HG02798 (cell line): ENCODE measurements around the gene SEC24D.

Source experiments
- ATAC-seq: cut with Tn5 transposase; IDR thresholded peaks from one replicate; pipeline ENCODE4 v1.9.1; 2021; ENCODE audit warnings: mild to moderate bottlenecking; ENCODE audit not compliant: unreplicated experiment, poor library complexity

Gene SEC24D

DNA sequence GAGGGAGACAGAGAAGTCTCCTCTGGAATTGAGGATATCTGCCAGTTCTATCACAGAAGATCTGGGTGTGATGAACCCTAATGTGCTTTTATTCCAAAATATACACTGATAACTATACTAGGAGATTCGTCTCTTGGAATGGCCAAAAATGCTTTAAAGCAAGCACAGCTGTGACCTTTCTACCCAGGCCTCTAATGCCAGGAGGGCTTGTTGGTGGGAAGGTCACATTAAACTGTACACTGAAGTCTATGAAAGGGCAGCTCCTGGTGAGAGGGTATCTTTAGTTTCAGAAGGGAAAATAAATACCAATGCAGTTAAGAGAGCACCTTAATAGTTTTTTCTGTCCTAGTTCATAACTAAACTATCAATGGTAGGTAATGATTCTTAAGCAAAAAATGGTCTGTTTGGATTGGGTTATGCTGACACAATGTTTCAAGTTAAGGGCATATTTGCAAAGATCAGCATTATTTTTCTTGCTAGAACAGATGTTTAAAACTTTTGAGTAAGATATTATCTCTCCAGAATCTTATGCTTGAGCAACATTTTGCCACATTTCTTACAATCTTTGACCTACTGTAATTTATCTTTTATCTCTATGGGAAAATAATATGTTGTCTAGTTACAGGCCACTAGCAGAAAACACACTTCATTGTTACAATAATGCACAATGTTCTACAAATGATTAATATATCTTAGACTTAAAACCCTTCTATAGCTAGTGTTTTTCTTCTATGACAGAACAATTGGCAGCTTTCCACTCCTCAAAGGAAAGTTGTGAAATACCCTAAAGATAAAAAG lies 59.6 kb downstream of the SEC24D start:
- no peak for ATAC-seq

- ATAC-seq = no peak
Observed at GRCh38 chr4:118775405-118775804, 60.5 kb downstream of the SEC24D start.

- no peak for ATAC-seq
Observed at GRCh38 chr4:118774989-118775388, 60.9 kb downstream of the SEC24D start.

DNA sequence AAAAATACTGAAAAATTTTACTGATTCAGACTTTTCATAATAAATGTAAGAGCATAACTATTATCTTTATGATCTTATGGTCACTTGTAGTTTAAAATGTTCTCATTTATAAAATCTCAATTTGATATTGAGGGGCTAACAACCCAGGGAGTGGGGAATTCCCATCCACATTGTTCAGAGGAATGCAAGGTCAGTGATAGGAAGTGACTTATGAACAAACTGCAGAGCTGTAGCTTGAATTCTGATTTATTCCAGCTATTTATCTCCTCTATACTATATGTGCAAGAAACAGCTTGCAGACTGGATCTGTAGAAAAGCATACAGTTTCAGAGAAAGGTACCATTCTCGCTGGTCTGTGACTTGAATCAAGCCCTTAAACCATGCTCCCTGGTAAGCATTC lies 61.6 kb downstream of the SEC24D start:
- no peak for ATAC-seq

- no peak for ATAC-seq
Observed at GRCh38 chr4:118773429-118773792, 62.5 kb downstream of the SEC24D start.

DNA sequence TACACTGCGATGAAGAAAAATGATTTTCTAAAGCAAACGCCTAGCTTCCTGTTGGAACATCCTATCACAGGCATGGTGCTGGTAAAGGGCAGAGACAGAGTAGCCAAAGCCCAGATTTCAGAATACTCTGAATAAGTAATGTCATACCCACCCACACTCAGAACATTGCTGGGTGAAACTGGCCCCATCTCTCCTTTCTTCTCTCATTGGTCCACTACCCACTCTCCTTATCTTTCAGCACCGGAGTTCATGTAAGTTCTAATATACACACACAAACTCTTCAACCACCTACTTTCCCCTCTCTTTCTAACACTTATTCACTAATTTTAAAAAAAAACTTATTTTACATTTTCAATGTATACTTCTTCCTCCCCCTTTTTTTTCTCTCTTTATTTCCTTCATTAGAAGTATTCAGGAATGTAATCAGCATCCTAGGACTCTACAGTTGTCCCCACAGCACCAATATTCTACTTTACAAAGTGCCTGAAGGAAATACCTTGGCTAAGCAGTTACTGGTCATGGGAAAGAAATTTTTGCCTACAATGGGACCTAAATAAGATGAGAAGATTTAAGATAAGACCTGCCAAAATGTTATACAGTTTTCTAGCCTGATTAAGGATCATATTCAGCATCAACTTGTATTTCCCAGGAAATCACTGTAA lies 63.0 kb downstream of the SEC24D start:
- no peak for ATAC-seq

- ATAC-seq = peak; percentile 76
Observed at GRCh38 chr4:118772081-118772766, 63.7 kb downstream of the SEC24D start.

- no peak for ATAC-seq
Observed at GRCh38 chr4:118770741-118771187, 65.2 kb downstream of the SEC24D start.

GRCh38 chr4:118769161-118769560 lies 66.8 kb downstream of the SEC24D start:
- ATAC-seq = no peak

- no peak for ATAC-seq
Observed at GRCh38 chr4:118767109-118767508, 68.8 kb downstream of the SEC24D start.

DNA sequence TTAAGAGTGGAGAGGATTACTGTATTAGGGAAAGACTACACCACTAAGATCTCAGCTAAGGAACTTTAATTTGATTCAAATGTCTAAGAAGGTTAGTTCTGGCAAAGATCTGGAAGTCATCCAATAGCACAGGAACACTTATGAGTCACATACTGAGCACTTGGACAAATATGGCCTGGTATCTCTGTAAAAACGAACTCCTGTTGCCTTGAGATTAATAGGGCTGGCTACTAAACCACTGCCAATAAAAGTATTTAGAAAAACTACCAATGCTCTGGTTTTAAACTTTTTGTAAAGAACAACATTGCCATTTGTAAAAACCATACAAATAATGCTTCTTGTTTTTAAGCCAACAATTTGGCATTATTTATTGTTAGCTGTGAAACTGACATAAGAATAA lies 70.5 kb downstream of the SEC24D start:
- no peak for ATAC-seq

- ATAC-seq = no peak
Observed at GRCh38 chr4:118762730-118763477, 73.0 kb downstream of the SEC24D start.

GRCh38 chr4:118762155-118762554 lies 73.8 kb downstream of the SEC24D start:
- no peak for ATAC-seq

GRCh38 chr4:118761397-118762016 lies 74.4 kb downstream of the SEC24D start:
- ATAC-seq = no peak

DNA sequence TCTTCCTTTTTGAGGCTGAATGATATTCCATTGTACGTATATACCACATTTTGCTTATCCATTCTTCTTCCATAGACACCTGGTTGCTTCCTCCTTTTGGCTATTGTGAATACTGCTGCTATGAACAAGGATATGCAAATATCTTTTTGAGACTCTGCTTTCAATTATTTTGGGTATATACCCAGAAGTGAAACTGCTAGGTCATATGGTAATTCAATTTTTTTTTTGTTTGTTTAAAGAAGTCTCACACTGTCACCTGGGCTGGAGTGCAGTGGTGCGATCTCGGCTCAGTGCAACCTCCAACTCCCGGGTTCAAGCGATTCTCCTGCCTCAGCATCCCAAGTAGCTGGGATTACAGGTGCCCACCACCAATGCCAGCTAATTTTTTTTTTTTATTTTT lies 75.4 kb downstream of the SEC24D start:
- ATAC-seq = peak; percentile 99

- ATAC-seq = peak; percentile 54
Observed at GRCh38 chr4:118760092-118760491, 75.8 kb downstream of the SEC24D start.

GRCh38 chr4:118759481-118759880 lies 76.4 kb downstream of the SEC24D start:
- no peak for ATAC-seq

GRCh38 chr4:118758293-118758692 lies 77.6 kb downstream of the SEC24D start:
- no peak for ATAC-seq

GRCh38 chr4:118757761-118758251 lies 78.1 kb downstream of the SEC24D start:
- no peak for ATAC-seq

GRCh38 chr4:118756958-118757357 lies 79.0 kb downstream of the SEC24D start:
- no peak for ATAC-seq
